ENCODE data around the gene CCR9. TPM values are rescaled to one million over a fixed set of nuclear protein-coding genes. Genes with fewer than 3 reads are reported as not detected.

The CCR9 gene
- total RNA-seq, 4 donors from 2014 or later, result 0.14 to 1.3 TPM; not detected in 2

DNA sequence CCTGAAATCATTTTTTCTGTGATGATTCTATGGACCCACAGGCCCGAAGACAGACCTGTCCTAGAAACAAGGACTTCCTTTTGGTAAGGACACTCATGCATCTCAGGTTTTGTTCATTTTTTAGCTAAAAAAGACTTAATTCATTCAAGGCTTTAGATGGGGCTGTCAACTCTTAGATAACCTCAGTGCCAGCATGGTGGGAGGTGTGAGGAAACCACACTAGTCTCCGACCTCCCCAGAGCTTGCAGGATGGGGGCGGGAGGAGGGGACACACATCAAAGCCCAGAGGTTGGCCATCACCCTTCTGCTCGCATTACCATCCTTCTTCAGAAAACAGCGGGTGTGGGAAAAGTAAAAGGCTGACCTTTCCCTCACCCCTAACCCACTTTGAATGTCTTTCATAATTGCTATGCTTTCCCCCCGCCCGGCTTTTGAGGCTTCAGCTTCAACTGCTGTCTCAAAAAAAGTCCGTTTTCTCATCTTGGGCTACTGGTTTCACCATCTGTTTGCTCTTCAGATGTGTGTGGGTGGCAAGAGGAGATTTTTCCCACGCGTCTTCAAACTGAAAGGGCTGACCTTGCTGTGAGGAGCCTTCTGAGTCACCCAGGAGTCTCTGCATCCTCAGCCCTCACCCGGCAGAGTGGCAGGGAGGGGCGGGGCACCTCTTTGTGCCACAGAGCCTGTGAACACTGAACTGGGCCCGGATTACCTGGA is 29.3 kb downstream of the CCR9 start:
- Histone ChIP-seq H3K4me3 (no peak overlapping the region), H3K36me3 (no peaks in the 10 kb centered on the region), H3K9me3 (no peaks in the 10 kb centered on the region), H3K27me3 (no peaks in the 10 kb centered on the region), H3K4me1 (peaks cover 0 to 6% (median 0%) of the 10 kb centered on the region in 4 donors), H3K27ac (peak overlapping the region in 1 of 4 donors; percentile 28)
- intact Hi-C loops (cut with DNase I; ENCODE audit: low total_unique reads), result no loop called here
- peak; percentile 48 for DNase-seq
- TF ChIP-seq POLR2AphosphoS5 (IDR thresholded peaks at IDR 0.05) (no peak), POLR2A (IDR thresholded peaks at IDR 0.05) (no peak), EP300 (IDR thresholded peaks at IDR 0.05; ENCODE audit: low read depth) (no peak)
- TF ChIP-seq, protein P1, sequence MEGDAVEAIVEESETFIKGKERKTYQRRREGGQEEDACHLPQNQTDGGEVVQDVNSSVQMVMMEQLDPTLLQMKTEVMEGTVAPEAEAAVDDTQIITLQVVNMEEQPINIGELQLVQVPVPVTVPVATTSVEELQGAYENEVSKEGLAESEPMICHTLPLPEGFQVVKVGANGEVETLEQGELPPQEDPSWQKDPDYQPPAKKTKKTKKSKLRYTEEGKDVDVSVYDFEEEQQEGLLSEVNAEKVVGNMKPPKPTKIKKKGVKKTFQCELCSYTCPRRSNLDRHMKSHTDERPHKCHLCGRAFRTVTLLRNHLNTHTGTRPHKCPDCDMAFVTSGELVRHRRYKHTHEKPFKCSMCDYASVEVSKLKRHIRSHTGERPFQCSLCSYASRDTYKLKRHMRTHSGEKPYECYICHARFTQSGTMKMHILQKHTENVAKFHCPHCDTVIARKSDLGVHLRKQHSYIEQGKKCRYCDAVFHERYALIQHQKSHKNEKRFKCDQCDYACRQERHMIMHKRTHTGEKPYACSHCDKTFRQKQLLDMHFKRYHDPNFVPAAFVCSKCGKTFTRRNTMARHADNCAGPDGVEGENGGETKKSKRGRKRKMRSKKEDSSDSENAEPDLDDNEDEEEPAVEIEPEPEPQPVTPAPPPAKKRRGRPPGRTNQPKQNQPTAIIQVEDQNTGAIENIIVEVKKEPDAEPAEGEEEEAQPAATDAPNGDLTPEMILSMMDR (IDR thresholded peaks at IDR 0.05), result no peak
- in situ Hi-C loops (cut with MboI; ENCODE audit: low pct_ligation_motif_present in 1 of 4, low pct_unique_long_range_greater_than_20kb in 1 of 4, low sequenced_read_pairs in 3 of 4), result no loop called here
- 48 to 73% methylated on average over 5 to 13 of the region's 13 CpGs for WGBS, 2 donors (ENCODE audit: low coverage in 1 of 2)

DNA sequence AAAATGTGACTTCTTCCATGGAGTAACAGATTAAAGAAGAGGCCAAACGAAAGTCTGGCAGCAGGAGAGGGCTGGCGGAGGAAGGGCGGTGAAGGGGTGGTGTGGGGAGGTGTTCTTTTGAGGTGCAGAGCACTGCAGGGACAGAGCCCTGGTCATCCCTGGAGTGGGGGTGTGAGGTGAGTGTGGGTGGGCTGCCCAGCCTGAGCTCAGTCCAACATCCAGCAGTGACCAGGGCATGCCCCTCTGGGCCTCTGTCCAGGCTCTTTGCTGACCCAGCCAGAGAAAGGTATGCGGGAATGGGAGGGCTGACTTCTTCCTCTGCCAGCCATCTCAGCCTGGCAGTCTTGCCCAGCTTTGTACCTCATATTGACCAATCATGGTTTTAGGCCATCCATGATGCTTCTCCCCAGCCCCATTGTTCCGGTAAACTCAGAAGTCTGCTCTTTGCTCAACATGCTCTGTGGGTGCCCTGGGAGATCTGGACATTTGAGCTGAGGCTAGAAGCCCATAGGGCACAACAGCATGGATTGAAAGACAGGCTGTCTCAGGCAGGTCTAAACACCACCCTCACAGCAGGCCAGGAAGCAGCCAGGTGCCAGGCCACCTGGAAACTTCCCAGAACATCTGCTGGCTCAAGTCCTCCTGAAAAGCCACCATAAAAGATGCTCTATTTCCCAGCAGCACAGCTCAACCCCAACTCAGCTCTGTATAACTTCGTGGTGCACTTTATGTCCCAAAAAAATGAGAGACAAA is 31.0 kb downstream of the CCR9 start:
- no peaks in the 10 kb centered on the region for H3K27me3 ChIP-seq
- no peaks in the 10 kb centered on the region for H3K9me3 ChIP-seq
- intact Hi-C loops (cut with DNase I; ENCODE audit: low total_unique reads) (no loop called here), in situ Hi-C loops (cut with MboI; ENCODE audit: low pct_ligation_motif_present in 1 of 4, low pct_unique_long_range_greater_than_20kb in 1 of 4, low sequenced_read_pairs in 3 of 4) (no loop called here)
- H3K36me3 ChIP-seq, result peaks cover 0 to 10% (median 4%) of the 10 kb centered on the region in 4 donors
- WGBS, 2 donors (ENCODE audit: low coverage in 1 of 2), result 85 to 90% methylated on average over 4 to 6 of the region's 6 CpGs
- H3K4me1 ChIP-seq, result peaks cover 0 to 6% (median 0%) of the 10 kb centered on the region in 4 donors
- no peak for DNase-seq
- no peak for TF ChIP-seq POLR2A (IDR thresholded peaks at IDR 0.05)
- TF ChIP-seq EP300 (IDR thresholded peaks at IDR 0.05; ENCODE audit: low read depth), result no peak
- TF ChIP-seq, protein P1 (IDR thresholded peaks at IDR 0.05), result no peak
- no peak for TF ChIP-seq POLR2AphosphoS5 (IDR thresholded peaks at IDR 0.05)
- H3K27ac ChIP-seq, result no peak overlapping the region
- no peak overlapping the region for H3K4me3 ChIP-seq

DNA sequence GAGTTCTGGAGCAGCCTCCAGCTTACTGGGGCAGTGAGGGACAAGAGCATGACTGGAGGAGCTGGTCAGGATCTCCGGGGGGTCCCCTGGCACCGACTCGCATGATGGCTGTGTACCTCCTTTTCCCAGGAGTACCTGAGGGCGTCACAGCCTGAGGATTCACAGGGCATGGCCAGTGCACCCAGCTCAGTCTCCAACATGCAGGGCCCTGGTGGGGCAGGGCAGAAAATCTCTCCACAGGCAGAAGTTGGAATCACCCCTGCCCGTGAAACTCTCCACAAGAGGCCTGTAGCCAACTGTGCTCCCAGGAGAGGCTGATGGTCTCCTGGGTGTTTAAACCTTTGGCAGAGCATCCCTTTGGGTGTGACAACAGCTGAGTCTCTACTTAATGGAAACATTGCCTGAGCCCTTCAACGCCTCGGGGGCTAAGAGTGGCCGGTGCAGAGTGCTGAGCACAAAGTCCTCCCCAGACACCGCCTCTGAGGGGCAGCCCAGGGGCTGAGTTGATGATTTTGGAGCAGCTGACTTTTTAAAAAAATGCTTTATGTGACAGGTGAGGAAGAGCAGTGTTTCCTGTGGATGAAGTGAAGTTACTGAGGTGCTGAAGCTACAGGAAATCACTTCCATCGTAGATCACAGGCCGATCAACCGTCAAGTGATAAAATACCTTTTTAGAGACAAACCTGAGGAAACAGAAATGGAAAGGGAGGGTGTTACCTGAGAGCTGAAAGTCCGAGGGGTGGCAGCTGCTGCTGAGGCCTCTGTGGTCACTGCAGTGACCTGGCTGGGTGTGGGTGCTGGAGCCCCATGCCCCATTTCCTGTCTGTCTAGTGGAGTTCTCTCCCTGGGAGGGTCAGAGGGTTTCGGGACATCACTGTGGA is 35.1 kb downstream of the CCR9 start:
- in situ Hi-C loops (cut with MboI; ENCODE audit: low pct_ligation_motif_present in 1 of 4, low pct_unique_long_range_greater_than_20kb in 1 of 4, low sequenced_read_pairs in 3 of 4), result loop anchor here in 2 of 4 donors (10.0 kb wide), 1 partner anchor 157 kb away; no protein-coding TSS in a partner anchor
- H3K4me3 ChIP-seq, result no peak overlapping the region
- no peaks in the 10 kb centered on the region for H3K9me3 ChIP-seq
- H3K27ac ChIP-seq, result no peak overlapping the region
- DNase-seq, result no peak
- H3K36me3 ChIP-seq, result peaks cover 0 to 26% (median 13%) of the 10 kb centered on the region in 4 donors
- H3K27me3 ChIP-seq, result no peaks in the 10 kb centered on the region
- WGBS, 2 donors (ENCODE audit: low coverage in 1 of 2), result 77 to 80% methylated on average over 4 to 12 of the region's 14 CpGs
- intact Hi-C loops (cut with DNase I; ENCODE audit: low total_unique reads), result no loop called here
- TF ChIP-seq EP300 (IDR thresholded peaks at IDR 0.05; ENCODE audit: low read depth) (no peak), POLR2AphosphoS5 (IDR thresholded peaks at IDR 0.05) (no peak), POLR2A (IDR thresholded peaks at IDR 0.05) (no peak)
- TF ChIP-seq, protein P1 (IDR thresholded peaks at IDR 0.05), result no peak
- H3K4me1 ChIP-seq, result peaks cover 0 to 1% (median 0%) of the 10 kb centered on the region in 4 donors

DNA sequence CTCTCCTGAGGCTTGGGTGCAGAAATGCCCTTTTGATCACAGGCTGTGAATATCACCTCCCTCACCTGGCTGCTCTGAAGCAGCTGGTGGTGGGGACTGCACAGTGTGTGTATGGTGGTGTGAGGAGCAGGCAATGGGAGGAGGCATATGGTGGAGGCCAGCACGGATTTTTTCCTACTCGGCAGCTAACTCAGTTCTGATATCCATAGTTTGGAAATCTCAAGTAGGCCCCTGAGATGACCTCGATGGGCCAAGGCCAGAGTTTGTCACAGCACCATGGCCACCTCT is 35.6 kb downstream of the CCR9 start:
- no peak for DNase-seq
- Histone ChIP-seq H3K4me3 (no peak overlapping the region), H3K36me3 (peaks cover 0 to 26% (median 13%) of the 10 kb centered on the region in 4 donors), H3K4me1 (no peaks in the 10 kb centered on the region), H3K27ac (no peak overlapping the region), H3K9me3 (no peaks in the 10 kb centered on the region), H3K27me3 (no peaks in the 10 kb centered on the region)
- in situ Hi-C loops (cut with MboI; ENCODE audit: low pct_ligation_motif_present in 1 of 4, low pct_unique_long_range_greater_than_20kb in 1 of 4, low sequenced_read_pairs in 3 of 4), result loop anchor here in 2 of 4 donors (10.0 kb wide), 1 partner anchor 157 kb away; no protein-coding TSS in a partner anchor
- TF ChIP-seq POLR2A (IDR thresholded peaks at IDR 0.05), result no peak
- TF ChIP-seq, protein P1 (IDR thresholded peaks at IDR 0.05), result no peak
- TF ChIP-seq EP300 (IDR thresholded peaks at IDR 0.05; ENCODE audit: low read depth), result no peak
- TF ChIP-seq POLR2AphosphoS5 (IDR thresholded peaks at IDR 0.05), result no peak
- intact Hi-C loops (cut with DNase I; ENCODE audit: low total_unique reads), result no loop called here
- WGBS, 2 donors (ENCODE audit: low coverage in 1 of 2), result 96% methylated on average over 3 of the region's 3 CpGs; no CpG with 5 or more reads in 1 of the 2 donors

Measured in transverse colon (tissue), 4 donors.